ENCODE results near the gene LRRC75A. TPM values are rescaled to one million over a fixed set of nuclear protein-coding genes. Genes with fewer than 3 reads are reported as not detected.

LRRC75A gene
- polyA plus RNA-seq, 3 donors: 4.6 to 5.6 (median 5.0) TPM

- no peak for DNase-seq
These were observed 55.8 kb downstream of the LRRC75A start for GRCh38 chr17:16435925-16436886.

- DNase-seq: no peak
These were observed 57.3 kb downstream of the LRRC75A start for GRCh38 chr17:16434662-16435061.

- DNase-seq: no peak
These were observed 58.5 kb downstream of the LRRC75A start for GRCh38 chr17:16433514-16433913.

- DNase-seq: no peak
These were observed 60.0 kb downstream of the LRRC75A start for GRCh38 chr17:16432017-16432416.

- no peak for DNase-seq
These were observed 61.3 kb downstream of the LRRC75A start for GRCh38 chr17:16430650-16431049.

DNA sequence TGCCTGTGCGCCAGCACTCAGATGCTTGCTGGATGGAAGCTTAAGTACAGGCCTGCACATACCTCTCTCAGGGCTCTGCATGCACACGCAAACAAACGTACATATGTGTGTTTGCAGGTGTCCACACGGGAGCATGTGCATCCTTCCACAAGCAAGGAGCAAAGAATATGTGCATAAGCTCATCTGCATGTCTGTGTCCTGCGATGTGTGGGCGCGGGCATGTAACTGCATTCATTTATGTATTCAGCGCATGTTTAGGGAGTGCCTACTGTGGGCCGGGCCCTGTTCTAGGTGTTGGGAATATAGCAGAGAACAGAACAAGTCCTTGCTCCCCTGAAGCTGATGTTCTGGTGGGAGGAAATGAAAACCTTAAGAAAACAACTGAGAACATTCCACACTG, 62.9 kb downstream of the LRRC75A start:
- no peak for DNase-seq

GRCh38 chr17:16428098-16428882, 63.7 kb downstream of the LRRC75A start:
- no peak for DNase-seq

- DNase-seq: no peak
These were observed 65.0 kb downstream of the LRRC75A start for GRCh38 chr17:16427020-16427419.

GRCh38 chr17:16425698-16426659, 66.0 kb downstream of the LRRC75A start:
- no peak for DNase-seq

- DNase-seq: no peak
These were observed 66.8 kb downstream of the LRRC75A start for GRCh38 chr17:16425202-16425601.

GRCh38 chr17:16423226-16423872, 68.6 kb downstream of the LRRC75A start:
- no peak for DNase-seq

- no peak for DNase-seq
These were observed 69.6 kb downstream of the LRRC75A start for GRCh38 chr17:16422416-16422815.

DNA sequence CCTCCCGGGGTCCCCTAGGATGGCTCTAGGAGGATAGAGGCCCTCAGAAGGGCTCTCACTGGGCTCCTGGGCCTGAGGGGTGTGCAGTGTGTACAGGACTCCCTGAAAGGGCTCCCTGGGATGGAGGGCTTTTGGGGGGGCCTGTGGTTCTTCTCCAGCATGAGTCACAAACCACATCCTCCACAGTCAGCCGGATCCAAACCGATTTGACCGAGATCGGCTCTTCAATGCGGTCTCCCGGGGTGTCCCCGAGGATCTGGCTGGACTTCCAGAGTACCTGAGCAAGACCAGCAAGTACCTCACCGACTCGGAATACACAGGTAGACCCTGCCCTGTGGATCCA, 72.1 kb downstream of the LRRC75A start:
- DNase-seq: no peak

DNA sequence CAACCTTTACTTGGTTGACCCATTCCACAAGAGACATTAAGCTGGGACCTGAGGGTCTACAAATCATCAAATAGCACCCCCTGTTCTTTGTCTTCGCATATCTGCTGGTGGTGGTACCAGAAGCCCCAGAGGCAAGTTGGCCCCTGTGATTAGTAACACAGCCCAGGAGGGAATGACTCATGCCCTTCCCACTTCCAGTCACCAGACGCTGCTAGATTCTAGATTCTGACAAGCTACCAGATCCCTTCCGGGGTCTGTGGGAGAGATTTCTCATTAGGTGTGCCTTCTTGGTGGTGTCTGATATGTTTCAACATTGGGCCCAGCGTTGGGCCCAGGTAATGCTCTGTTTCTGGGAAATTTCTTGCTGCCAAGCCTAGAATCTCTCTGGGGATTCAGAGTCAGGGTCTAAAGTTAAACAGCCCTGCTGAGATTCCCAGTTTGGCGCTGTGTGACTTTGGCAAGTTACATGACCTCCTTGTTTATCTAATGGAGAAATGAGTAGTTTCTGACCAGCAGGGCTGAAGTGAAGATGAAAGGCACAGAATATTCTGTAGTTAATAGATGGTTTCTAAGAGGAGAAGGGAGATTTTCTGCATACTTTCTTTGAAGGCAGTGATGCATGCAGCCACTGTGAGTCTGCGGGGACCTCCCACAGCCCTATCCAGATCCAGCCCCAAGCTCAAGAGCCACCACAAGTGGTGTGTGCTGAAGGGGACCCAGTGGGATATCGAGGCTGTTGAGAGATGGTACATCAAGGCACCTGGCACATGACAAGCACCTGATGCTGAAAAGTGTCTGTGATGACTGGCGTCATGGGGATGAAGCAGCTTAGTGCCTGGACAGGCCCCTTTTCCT, 72.7 kb downstream of the LRRC75A start:
- no peak for DNase-seq

DNA sequence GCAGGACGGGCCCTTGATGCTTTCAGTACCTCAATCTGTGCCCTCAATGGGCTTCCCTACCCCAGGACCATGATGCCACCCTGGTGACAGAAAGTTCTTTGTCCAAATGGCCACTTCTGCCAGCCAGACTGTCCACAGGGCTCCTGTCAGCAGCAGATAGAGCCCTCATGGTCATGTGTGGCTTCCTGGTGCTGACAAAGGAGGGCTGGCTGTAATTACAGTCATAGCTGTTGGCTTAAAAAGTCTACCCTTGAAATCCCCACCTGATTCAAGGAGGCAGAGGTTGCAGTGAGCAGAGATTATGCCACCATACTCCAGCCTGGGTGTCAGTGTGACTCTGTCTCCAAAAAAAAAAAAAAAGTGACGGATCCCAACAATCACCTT, 73.3 kb downstream of the LRRC75A start:
- no peak for DNase-seq

DNA sequence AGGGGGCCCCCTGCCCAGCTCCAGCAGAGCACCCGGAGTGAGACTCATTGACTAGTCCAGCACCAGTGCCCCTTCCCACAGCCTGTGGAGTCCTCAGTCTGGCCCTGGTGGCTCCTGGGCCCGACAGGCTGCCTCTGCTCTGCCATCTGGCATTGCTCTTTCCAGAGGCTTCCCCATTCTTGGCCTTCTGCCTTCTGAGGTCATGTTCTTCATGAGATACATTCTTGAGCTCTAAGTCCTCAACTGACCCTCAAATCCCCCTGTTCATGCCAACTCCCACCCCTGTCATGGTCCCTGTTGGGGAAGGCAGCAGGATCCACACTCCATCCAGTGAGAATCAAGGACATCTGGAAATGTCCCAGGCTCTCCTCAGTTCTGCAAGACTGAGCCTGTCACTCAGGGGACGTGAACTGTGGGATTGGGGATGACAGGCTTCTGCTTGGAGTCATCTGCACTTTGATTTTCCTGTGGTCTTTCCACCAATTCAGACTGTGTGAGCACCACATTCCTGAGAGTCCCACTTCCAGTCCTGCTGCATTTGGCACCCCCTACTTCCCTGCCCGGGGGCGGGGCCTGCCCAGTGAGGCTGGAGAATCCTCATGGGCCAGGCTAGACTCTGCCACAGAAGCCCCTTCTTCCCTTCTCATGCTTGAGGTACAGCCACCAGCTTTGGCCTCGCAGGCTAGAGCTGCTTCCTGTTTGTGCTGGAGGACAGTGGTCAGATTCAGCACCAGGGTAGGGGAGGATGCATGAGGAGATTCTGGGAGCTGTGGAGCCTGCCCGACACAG, 73.9 kb downstream of the LRRC75A start:
- DNase-seq: no peak

DNA sequence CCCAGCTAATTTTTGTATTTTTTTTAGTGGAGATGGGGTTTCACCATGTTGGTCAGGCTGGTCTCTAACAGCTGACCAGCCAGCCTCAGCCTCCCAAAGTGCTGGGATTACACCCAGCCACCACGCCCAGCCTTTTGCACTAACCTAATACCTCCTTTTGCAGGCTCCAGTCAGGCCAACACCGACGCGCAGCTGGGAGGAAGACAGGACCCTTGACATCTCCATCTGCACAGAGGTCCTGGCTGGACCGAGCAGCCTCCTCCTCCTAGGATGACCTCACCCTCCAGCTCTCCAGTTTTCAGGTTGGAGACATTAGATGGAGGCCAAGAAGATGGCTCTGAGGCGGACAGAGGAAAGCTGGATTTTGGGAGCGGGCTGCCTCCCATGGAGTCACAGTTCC, 74.6 kb downstream of the LRRC75A start:
- DNase-seq: no peak

- DNase-seq: no peak
These were observed 76.7 kb downstream of the LRRC75A start, which contains the start of gene TRPV2 for GRCh38 chr17:16415031-16415924. TRPV2 (plus strand) TSS chr17:16415571; CDS start chr17:16417669, 2,098 bp downstream.
